ENCODE results near the gene CLN3.
A peak's percentile ranks its signal among the peaks of the same experiment; 100 is the strongest.
"Not testable (repeated sequence)": the region's sequence is repeated elsewhere in the genome, so short reads cannot be mapped to it uniquely, and the experiment has no call there.

CLN3 gene

GRCh38 chr16:28491230-28491969, 474 bp downstream of the CLN3 start:
- no CpG with 5 or more reads among the region's 42 CpGs for WGBS (ENCODE audit: extremely low coverage, insufficient coverage, insufficient read length)

GRCh38 chr16:28486266-28486665, 5.6 kb downstream of the CLN3 start:
- no peaks in the 10 kb centered on the region for H3K4me1 ChIP-seq (ENCODE audit: control insufficient read depth in 1 of 2, insufficient read depth in 2 of 2, low read length in 2 of 2)
- H3K9ac ChIP-seq (ENCODE audit: low read length) = no peak overlapping the region
- WGBS (ENCODE audit: extremely low coverage, insufficient coverage, insufficient read length) = no CpG with 5 or more reads among the region's 5 CpGs
- no peak overlapping the region for H3K18ac ChIP-seq (ENCODE audit: low read length)
- H4K8ac ChIP-seq (ENCODE audit: low read depth, low read length) = no peak overlapping the region
- no peak overlapping the region for H3K4me2 ChIP-seq (ENCODE audit: low read length)
- no peak overlapping the region for H2AFZ ChIP-seq (ENCODE audit: insufficient read depth, low read length, poor library complexity)
- no peak overlapping the region for H2AK5ac ChIP-seq (ENCODE audit: low read length)
- H2BK120ac ChIP-seq (ENCODE audit: insufficient read depth, low read length, poor library complexity) = no peak overlapping the region
- H4K91ac ChIP-seq (ENCODE audit: low read depth, low read length) = no peak overlapping the region
- H3K27me3 ChIP-seq (ENCODE audit: insufficient read depth, low read length) = no peaks in the 10 kb centered on the region
- H3K9me3 ChIP-seq (ENCODE audit: insufficient read depth, low read depth, low read length) = no peaks in the 10 kb centered on the region
- no peak overlapping the region for H2BK5ac ChIP-seq (ENCODE audit: low read depth, low read length, poor library complexity)
- H2BK12ac ChIP-seq (ENCODE audit: low read length) = no peak overlapping the region
- H3K23ac ChIP-seq (ENCODE audit: low read length) = no peak overlapping the region
- peaks cover 17 to 18% of the 10 kb centered on the region in 2 experiments for H3K36me3 ChIP-seq (ENCODE audit: control insufficient read depth in 1 of 2, insufficient read depth in 2 of 2, low read length in 2 of 2)
- H3K4me3 ChIP-seq (ENCODE audit: low read depth, low read length) = no peak overlapping the region
- no peak overlapping the region for H3K14ac ChIP-seq (ENCODE audit: low read length)
- H4K12ac ChIP-seq (ENCODE audit: low read depth, low read length) = no peak overlapping the region
- no peaks in the 10 kb centered on the region for H3K79me2 ChIP-seq (ENCODE audit: control insufficient read depth, insufficient read depth, low read length, poor library complexity)
- H3K79me1 ChIP-seq (ENCODE audit: low read length) = peaks cover under 1% of the 10 kb centered on the region
- no peak overlapping the region for H3K27ac ChIP-seq (ENCODE audit: low read depth, low read length)
- H3K4ac ChIP-seq (ENCODE audit: low read depth, low read length) = no peak overlapping the region
- DNase-seq = no peak

More at GRCh38 chr16:28491230-28491969, 474 bp downstream of the CLN3 start:
- Histone ChIP-seq H3K36me3 (ENCODE audit: control insufficient read depth in 1 of 2, insufficient read depth in 2 of 2, low read length in 2 of 2) (peaks cover 9% of the 10 kb centered on the region in 2 experiments), H3K9me3 (ENCODE audit: insufficient read depth, low read depth, low read length) (no peaks in the 10 kb centered on the region), H3K23ac (ENCODE audit: low read length) (no peak overlapping the region), H2BK120ac (ENCODE audit: insufficient read depth, low read length, poor library complexity) (peak overlapping the region; percentile 92), H3K4ac (ENCODE audit: low read depth, low read length) (peak overlapping the region; percentile 46), H3K14ac (ENCODE audit: low read length) (peak overlapping the region; percentile 92), H3K4me2 (ENCODE audit: low read length) (peak overlapping the region; percentile 69), H4K8ac (ENCODE audit: low read depth, low read length) (peak overlapping the region; percentile 95), H3K4me1 (ENCODE audit: control insufficient read depth in 1 of 2, insufficient read depth in 2 of 2, low read length in 2 of 2) (peaks cover 2 to 5% of the 10 kb centered on the region in 2 experiments), H2BK12ac (ENCODE audit: low read length) (peak overlapping the region; percentile 48), H2BK5ac (ENCODE audit: low read depth, low read length, poor library complexity) (peak overlapping the region; percentile 84), H3K79me1 (ENCODE audit: low read length) (peaks cover 20% of the 10 kb centered on the region), H3K27me3 (ENCODE audit: insufficient read depth, low read length) (no peaks in the 10 kb centered on the region), H4K91ac (ENCODE audit: low read depth, low read length) (peak overlapping the region; percentile 90), H3K79me2 (ENCODE audit: control insufficient read depth, insufficient read depth, low read length, poor library complexity) (peaks cover 2% of the 10 kb centered on the region), H3K9ac (ENCODE audit: low read length) (peak overlapping the region; percentile 67), H2AFZ (ENCODE audit: insufficient read depth, low read length, poor library complexity) (peak overlapping the region; percentile 97), H3K18ac (ENCODE audit: low read length) (peak overlapping the region; percentile 78), H4K12ac (ENCODE audit: low read depth, low read length) (peak overlapping the region; percentile 88), H3K4me3 (ENCODE audit: low read depth, low read length) (peak overlapping the region; percentile 79), H3K27ac (ENCODE audit: low read depth, low read length) (peak overlapping the region; percentile 41), H2AK5ac (ENCODE audit: low read length) (no peak overlapping the region)
- DNase-seq = peak; percentile 79 to 92

GRCh38 chr16:28483361-28483760, 8.5 kb downstream of the CLN3 start:
- not testable (repeated sequence) for H3K4ac ChIP-seq (ENCODE audit: low read depth, low read length); H3K4me1 ChIP-seq (ENCODE audit: control insufficient read depth in 1 of 2, insufficient read depth in 2 of 2, low read length in 2 of 2); H2BK120ac ChIP-seq (ENCODE audit: insufficient read depth, low read length, poor library complexity); H3K18ac ChIP-seq (ENCODE audit: low read length); DNase-seq; H3K27me3 ChIP-seq (ENCODE audit: insufficient read depth, low read length); H3K4me2 ChIP-seq (ENCODE audit: low read length); H3K79me1 ChIP-seq (ENCODE audit: low read length); H3K27ac ChIP-seq (ENCODE audit: low read depth, low read length); H4K91ac ChIP-seq (ENCODE audit: low read depth, low read length); H3K79me2 ChIP-seq (ENCODE audit: control insufficient read depth, insufficient read depth, low read length, poor library complexity); H3K23ac ChIP-seq (ENCODE audit: low read length); H2AK5ac ChIP-seq (ENCODE audit: low read length); H3K14ac ChIP-seq (ENCODE audit: low read length); H4K8ac ChIP-seq (ENCODE audit: low read depth, low read length); H3K9me3 ChIP-seq (ENCODE audit: insufficient read depth, low read depth, low read length); H2AFZ ChIP-seq (ENCODE audit: insufficient read depth, low read length, poor library complexity); H3K9ac ChIP-seq (ENCODE audit: low read length); H4K12ac ChIP-seq (ENCODE audit: low read depth, low read length); H3K4me3 ChIP-seq (ENCODE audit: low read depth, low read length); H2BK5ac ChIP-seq (ENCODE audit: low read depth, low read length, poor library complexity); H2BK12ac ChIP-seq (ENCODE audit: low read length)
- WGBS (ENCODE audit: extremely low coverage, insufficient coverage, insufficient read length) = no CpG with 5 or more reads among the region's 5 CpGs
- peaks cover 20 to 24% of the 10 kb centered on the region in 2 experiments for H3K36me3 ChIP-seq (ENCODE audit: control insufficient read depth in 1 of 2, insufficient read depth in 2 of 2, low read length in 2 of 2)

GRCh38 chr16:28482026-28482425, 9.8 kb downstream of the CLN3 start:
- H2AFZ ChIP-seq (ENCODE audit: insufficient read depth, low read length, poor library complexity) = no peak overlapping the region
- no peaks in the 10 kb centered on the region for H3K27me3 ChIP-seq (ENCODE audit: insufficient read depth, low read length)
- no peak overlapping the region for H3K14ac ChIP-seq (ENCODE audit: low read length)
- H4K8ac ChIP-seq (ENCODE audit: low read depth, low read length) = no peak overlapping the region
- no peak overlapping the region for H3K4ac ChIP-seq (ENCODE audit: low read depth, low read length)
- no peak overlapping the region for H3K27ac ChIP-seq (ENCODE audit: low read depth, low read length)
- no peak overlapping the region for H2BK12ac ChIP-seq (ENCODE audit: low read length)
- no peak overlapping the region for H3K18ac ChIP-seq (ENCODE audit: low read length)
- no peak overlapping the region for H2BK5ac ChIP-seq (ENCODE audit: low read depth, low read length, poor library complexity)
- no peak overlapping the region for H3K4me2 ChIP-seq (ENCODE audit: low read length)
- H2BK120ac ChIP-seq (ENCODE audit: insufficient read depth, low read length, poor library complexity) = no peak overlapping the region
- H3K79me2 ChIP-seq (ENCODE audit: control insufficient read depth, insufficient read depth, low read length, poor library complexity) = no peaks in the 10 kb centered on the region
- H3K4me1 ChIP-seq (ENCODE audit: control insufficient read depth in 1 of 2, insufficient read depth in 2 of 2, low read length in 2 of 2) = no peaks in the 10 kb centered on the region
- peaks cover 20 to 24% of the 10 kb centered on the region in 2 experiments for H3K36me3 ChIP-seq (ENCODE audit: control insufficient read depth in 1 of 2, insufficient read depth in 2 of 2, low read length in 2 of 2)
- no peak overlapping the region for H4K12ac ChIP-seq (ENCODE audit: low read depth, low read length)
- H3K4me3 ChIP-seq (ENCODE audit: low read depth, low read length) = no peak overlapping the region
- no peak for DNase-seq
- no peak overlapping the region for H3K23ac ChIP-seq (ENCODE audit: low read length)
- no peaks in the 10 kb centered on the region for H3K9me3 ChIP-seq (ENCODE audit: insufficient read depth, low read depth, low read length)
- H3K9ac ChIP-seq (ENCODE audit: low read length) = no peak overlapping the region
- no peak overlapping the region for H4K91ac ChIP-seq (ENCODE audit: low read depth, low read length)
- WGBS (ENCODE audit: extremely low coverage, insufficient coverage, insufficient read length) = no CpG with 5 or more reads among the region's 13 CpGs
- no peaks in the 10 kb centered on the region for H3K79me1 ChIP-seq (ENCODE audit: low read length)
- no peak overlapping the region for H2AK5ac ChIP-seq (ENCODE audit: low read length)
